Activated T-cell treated with anti-CD3 and anti-CD28 coated beads for 4 hours (primary cell): ENCODE data around the gene KDSR.
"Not testable (repeated sequence)": the region's sequence is repeated elsewhere in the genome, so short reads cannot be mapped to it uniquely, and the experiment has no call there.

Experiments used
- DNase-seq: peaks from one replicate; pipeline ENCODE4 v3.0.0-alpha.2; 2020

The KDSR gene

GRCh38 chr18:63363951-63364350 lies 3.1 kb downstream of the KDSR start:
- DNase-seq, result no peak

- DNase-seq, result not testable (repeated sequence)
Measured at GRCh38 chr18:63363420-63363819, 3.6 kb downstream of the KDSR start.

GRCh38 chr18:63356272-63356896 lies 10.6 kb downstream of the KDSR start:
- DNase-seq, result no peak

GRCh38 chr18:63350230-63350629 lies 16.8 kb downstream of the KDSR start:
- DNase-seq, result no peak

- no peak for DNase-seq
Measured at GRCh38 chr18:63348508-63349136, 18.4 kb downstream of the KDSR start.

- DNase-seq, result no peak
Measured at GRCh38 chr18:63346480-63347183, 20.4 kb downstream of the KDSR start.

GRCh38 chr18:63346031-63346430 lies 21.0 kb downstream of the KDSR start:
- no peak for DNase-seq

GRCh38 chr18:63344918-63345317 lies 22.1 kb downstream of the KDSR start:
- no peak for DNase-seq

- DNase-seq, result no peak
Measured at GRCh38 chr18:63344263-63344662, 22.7 kb downstream of the KDSR start.

- no peak for DNase-seq
Measured at GRCh38 chr18:63342206-63342605, 24.8 kb downstream of the KDSR start.

GRCh38 chr18:63339920-63340484 lies 27.0 kb downstream of the KDSR start:
- DNase-seq, result peak; percentile 33

- DNase-seq, result no peak
Measured at GRCh38 chr18:63336366-63337099, 30.5 kb downstream of the KDSR start.

- no peak for DNase-seq
Measured at GRCh38 chr18:63331105-63331504, 35.9 kb downstream of the KDSR start.

- no peak for DNase-seq
Measured at GRCh38 chr18:63329431-63330145, 37.4 kb downstream of the KDSR start.

- no peak for DNase-seq
Measured at GRCh38 chr18:63326011-63326410, 41.0 kb downstream of the KDSR start.

- no peak for DNase-seq
Measured at GRCh38 chr18:63325086-63325686, 41.8 kb downstream of the KDSR start.

GRCh38 chr18:63322908-63323634 lies 43.9 kb downstream of the KDSR start:
- DNase-seq, result peak; percentile 50

- DNase-seq, result no peak
Measured at GRCh38 chr18:63322206-63322605, 44.8 kb downstream of the KDSR start.

GRCh38 chr18:63321291-63321690 lies 45.7 kb downstream of the KDSR start:
- no peak for DNase-seq

GRCh38 chr18:63320975-63321265 lies 46.1 kb downstream of the KDSR start:
- DNase-seq, result no peak

- peak; percentile 78 for DNase-seq
Measured at GRCh38 chr18:63320123-63320974, 46.7 kb downstream of the KDSR start.
